GM19099 (cell line): ENCODE results near the gene MAP1LC3C.

Source experiments
- POLR2A ChIP-seq: IDR thresholded peaks from 3 replicates; pipeline ENCODE4 v1.6.1; 2011; ENCODE audit warnings: low read depth; ENCODE audit not compliant: insufficient read length; ENCODE audit errors: extremely low read depth

MAP1LC3C gene

DNA sequence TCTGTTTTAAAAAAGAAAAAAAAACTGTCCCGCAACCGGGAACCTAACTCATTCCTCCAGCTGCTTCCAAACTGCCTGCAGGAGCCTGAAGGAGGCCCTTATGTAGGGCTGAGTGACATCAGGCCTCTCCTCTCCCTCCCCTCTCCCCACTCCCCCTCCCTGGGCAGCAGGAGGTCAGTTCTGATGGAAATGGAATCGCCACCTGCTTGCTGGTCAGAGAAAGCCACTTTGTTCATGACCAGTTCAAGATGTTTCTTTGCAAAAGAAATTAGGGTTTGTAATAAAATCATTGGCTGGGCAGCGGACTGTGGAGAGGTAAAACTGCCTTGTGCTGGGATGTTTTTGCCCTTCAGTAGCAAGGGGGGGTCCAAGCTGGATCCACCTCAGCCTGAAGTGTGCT is at the start of gene MAP1LC3C:
MAP1LC3C (minus strand) TSS at position 73 of the 400 bp plus-strand sequence. CDS start 90 bp downstream, outside the sequence.
- no peak for TF ChIP-seq POLR2A

DNA sequence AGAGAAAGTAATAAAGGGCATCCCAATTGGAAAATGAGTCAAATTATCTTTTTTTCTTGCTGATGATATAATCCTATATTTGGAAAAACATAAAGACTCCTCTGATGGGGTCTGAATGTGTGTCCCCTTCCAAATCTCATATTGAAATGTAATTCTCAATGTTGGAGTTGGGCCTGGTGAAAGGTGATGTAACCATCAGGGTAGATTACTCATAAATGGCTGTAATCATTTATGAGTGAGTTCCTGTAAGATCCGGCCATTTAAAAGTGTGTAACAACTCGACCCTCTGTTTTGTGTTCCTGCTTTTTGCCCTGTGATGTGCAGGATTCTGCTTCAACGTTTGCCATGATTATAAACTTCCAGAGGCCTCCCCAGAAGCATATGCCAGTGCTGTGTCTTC is 44.3 kb upstream of the MAP1LC3C start:
- no peak for TF ChIP-seq POLR2A

DNA sequence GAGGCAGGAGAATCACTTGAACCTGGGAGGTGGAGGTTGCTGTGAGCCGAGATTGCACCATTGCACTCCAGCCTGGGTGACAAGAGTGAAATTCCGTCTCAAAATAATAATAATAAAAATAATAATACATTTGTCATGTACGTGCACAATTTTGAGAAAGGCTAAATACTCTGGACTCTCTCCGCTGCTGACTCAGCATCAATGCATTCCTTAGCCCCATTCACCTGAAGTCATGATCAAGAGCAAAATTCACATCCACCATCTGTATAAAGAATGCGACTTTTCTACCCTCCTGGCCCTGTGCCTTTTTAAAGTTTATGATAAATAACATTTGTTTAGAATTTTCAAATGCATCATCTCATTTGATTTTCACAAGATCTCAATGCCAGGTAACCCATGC is 35.5 kb upstream of the MAP1LC3C start:
- no peak for TF ChIP-seq POLR2A

DNA sequence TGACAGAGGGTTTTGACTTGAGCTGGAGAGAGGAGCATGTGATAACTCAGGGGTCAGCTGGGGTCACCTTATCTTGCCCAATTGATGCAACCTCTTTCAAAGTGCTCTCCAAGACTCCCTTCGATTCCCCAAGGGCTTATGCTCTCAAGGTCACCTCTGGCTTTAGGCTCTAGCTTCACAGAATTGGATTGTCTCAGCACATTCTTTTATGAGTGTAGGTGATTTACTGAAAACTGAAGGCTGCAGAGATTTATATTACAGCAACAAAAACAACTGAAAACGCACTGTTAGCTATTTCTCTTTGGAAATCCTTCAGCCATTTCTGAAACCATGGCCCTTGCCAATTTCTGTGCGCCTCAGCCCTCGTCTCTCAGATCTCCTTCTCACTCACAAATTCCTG is 34.5 kb upstream of the MAP1LC3C start:
- no peak for TF ChIP-seq POLR2A

DNA sequence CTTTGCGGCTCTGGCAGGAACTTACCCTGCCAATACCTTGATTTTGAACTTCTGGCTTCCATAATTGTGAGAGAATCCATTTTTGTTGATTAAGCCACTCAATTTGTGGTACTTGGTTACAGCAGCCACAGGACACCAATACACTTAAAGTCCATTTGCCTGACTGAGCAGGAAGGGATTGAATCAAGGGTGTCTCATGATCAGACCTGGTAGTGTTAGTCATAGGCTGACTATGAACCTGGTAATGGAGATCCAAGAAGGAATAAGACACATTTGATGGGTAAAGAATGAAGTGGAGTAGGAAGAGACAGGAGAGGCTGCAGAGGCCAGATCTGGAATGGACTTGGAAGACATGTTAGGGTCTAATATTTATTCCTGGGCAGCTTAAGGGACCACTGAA is 31.2 kb upstream of the MAP1LC3C start:
- TF ChIP-seq POLR2A: no peak

DNA sequence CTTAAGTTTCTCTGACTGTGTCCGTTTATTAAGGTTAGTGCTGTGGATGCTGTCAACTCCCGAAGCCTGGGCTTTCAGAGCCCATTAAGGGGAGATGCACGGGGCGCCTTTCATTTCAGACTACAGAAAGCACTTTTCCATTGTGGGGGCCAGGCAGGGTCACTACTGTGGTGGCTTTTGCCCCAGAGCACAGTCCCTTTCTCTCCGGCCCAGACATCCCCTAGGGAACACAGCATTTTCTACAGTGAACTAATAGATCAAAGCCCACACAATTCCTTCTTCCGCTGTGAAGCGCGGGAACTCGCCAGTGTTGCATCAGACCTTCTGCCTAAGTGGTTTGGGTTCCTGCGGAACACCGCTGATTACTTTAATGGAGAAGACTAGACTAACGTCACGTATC is 26.8 kb upstream of the MAP1LC3C start:
- no peak for TF ChIP-seq POLR2A

DNA sequence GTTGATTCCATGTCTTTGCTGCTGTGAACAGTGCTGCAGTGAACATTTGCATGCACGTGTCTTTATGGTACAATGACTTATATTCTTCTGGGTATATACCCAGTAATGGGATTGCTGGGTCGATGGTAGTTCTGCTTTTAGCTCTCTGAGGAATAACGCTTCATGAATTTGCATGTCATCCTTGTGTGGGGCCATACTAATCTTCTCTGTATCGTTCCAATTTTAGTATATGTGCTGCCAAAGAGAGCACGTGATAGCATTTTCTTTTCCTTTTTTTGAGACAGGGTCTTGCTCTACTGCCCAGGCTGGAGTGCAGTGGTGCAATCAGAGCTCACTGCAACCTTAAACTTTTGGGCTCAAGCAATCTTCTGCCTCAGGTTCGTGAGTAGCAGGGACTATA is 24.9 kb upstream of the MAP1LC3C start:
- no peak for TF ChIP-seq POLR2A

DNA sequence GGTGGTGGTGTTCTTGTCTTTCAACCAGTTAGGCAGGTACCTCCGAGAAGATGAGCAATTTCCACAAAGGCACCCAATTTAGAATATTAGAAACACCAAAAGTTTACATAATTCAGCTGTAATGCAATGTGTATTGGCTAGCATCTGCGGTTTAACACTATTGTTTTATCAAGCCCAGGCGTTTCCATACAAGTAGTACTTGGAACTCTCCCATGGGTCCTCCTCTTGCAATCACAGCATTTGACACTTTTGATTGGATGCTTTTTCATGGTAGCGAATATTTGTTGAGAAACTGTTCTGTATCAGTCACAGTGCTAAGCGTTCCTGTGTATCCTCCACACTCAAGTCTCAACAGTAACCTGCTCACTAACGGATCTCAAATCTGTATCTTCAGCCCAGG is 20.1 kb upstream of the MAP1LC3C start:
- no peak for TF ChIP-seq POLR2A

DNA sequence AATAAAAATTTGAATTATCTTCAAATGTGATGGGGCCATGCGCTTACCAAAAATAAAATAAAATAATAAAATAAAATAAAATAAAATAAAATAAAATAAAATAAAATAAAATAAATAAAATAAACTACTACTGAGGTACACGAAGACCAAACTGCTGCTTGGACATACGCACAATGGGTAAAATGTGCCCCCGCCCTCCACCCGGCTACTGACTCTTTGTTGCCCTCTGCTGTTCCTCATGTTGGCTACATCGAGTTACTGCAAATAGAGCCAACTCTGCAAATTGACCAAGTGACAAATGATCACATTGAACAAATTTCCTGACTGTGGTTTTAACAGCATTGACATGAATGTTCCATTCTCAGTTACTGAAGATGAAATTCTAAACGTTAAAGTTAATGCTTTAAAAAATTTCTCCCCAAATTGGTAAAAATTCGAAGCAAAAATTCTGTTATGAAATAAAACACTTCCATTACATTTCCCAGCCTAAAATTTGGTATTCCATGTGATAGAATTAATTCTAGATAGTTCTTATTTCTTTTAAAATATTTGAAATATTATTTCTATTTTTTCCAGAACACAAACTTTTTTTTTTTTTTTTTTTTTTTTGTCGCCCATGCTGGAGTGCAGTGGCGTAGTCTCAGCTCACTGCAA is 18.8 kb upstream of the MAP1LC3C start:
- TF ChIP-seq POLR2A: no peak

DNA sequence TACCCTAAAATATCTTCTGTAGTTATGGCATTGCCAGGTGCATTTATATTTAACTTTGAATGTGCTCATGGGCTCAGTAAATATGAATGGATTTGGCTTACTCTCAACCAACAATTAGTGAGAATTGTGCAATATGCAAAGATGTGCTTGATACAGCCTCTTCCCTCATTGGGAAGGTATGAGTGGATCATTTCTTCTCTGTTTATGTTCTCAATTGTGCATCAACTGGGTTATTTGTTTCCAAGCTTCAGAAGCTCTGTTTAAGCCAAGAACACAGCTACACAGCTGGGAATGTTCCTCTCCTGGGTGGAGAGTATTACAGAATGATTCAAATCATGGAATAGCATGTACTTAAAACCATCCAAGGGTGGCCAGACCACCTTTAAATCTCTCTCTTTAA is 17.6 kb upstream of the MAP1LC3C start:
- TF ChIP-seq POLR2A: no peak

DNA sequence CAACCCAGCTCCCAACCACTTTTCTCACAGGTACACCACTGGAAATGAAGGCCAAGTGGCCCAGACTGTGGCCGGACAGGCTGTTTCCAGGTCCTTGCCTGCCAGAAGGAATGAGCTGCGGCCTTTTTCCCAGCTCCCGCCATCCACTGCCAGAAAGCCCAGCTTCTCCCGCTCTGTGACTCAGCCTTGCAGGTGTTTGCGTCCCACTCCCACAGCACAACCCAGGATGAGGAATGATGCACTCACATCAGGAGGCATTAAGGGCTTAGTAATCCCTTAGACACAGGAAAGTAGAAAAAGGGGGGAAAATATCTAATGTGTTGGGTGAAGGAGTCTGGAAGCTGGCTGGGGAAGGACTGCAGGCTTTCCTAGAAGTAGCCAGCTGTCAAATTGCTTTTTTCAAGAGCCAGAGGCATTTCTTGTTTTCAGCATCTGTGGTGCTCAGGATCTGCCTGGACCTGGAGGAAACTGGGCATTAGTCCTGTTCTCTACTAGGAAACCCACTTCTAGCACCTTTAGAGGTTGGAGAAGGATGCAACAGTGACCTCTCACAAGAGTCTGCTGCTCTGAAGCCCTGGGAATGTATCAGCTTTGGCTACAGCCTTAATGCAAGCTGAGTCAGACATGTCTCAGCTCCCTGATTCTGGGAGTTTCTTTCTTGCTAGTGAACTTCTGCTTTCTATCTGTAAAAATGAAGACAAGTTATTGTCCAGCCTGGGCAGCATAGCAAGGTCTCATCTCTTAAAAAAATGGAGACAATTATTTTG is 13.2 kb upstream of the MAP1LC3C start:
- no peak for TF ChIP-seq POLR2A

DNA sequence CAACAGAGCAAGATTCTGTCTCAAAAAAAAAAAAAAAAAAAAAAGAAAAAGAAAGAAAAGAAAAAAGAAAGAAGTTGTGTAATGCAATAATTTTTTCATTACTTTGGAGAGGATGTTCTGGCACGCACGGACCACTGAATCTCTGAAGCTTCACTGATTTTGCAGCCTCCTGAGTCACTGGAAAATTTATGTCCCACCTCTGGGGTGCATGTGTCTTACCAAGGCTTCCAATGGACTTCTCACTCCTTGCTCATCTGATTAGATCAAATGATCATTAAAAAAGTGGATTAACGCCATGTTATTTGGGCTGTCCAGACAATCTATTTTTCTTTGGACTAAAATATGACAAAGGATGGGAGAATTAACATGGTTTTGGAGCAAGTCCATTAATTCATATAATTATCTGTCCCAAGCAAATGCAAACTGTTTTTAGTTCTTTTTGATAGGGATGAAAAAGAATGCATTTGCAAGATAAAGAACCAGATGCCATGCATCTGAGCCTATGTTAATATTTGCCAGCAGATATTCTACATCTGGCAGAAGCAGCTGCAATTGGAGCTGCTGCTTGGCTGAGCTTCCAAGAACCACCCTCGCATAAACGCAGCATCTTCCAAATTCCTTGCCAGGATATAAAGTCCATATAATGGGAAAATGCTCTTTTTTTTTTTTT is 10.1 kb upstream of the MAP1LC3C start:
- no peak for TF ChIP-seq POLR2A

DNA sequence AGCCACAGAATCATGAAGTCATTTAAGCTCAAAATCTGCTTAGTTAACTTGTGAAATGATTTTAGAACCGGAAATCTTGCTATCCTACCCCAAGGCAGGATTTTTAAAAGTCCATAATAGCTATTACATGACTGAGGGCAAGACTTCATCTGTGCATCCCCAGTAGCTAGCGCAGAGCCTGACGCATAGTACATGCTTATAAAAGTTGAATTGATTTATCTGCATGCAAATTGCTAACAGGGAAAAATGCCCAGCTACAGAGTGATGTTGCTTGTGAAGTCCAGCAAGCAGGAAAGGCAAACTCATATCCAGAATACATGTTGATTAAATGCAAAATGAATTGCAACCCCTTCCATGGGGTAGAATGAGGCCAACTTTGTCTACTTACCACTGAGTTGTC is 8.1 kb upstream of the MAP1LC3C start:
- TF ChIP-seq POLR2A: no peak

DNA sequence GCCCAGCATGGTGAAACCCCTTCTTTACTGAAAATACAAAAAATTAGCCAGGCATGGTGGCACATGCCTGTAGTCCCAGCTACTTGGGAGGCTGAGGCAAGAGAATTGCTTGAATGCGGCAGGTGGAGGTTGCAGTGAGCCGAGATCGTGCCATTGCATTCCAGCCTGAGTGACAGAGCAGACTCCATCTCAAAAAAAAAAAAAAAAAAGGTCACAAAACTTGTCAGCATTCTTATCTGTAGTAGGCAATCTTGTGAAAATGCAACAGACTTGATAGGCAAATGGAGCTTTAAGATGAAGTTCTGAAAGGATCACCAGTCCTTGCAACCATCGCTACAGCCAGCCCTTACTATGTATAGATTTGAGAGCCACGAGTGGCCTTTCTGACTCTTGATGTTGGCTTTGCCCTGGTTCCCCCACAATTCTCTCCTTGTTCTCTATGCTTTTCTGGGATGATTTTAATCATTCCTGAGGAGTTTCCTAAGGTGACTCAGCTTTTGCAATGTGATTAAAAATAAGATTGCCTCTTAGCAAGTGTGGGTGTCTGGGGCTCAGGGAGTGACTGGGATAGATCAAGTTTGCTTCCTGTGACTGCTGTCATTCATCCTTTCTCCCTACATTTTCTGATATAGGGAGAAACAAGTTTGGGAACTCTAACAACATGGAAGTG is 7.1 kb upstream of the MAP1LC3C start:
- no peak for TF ChIP-seq POLR2A

DNA sequence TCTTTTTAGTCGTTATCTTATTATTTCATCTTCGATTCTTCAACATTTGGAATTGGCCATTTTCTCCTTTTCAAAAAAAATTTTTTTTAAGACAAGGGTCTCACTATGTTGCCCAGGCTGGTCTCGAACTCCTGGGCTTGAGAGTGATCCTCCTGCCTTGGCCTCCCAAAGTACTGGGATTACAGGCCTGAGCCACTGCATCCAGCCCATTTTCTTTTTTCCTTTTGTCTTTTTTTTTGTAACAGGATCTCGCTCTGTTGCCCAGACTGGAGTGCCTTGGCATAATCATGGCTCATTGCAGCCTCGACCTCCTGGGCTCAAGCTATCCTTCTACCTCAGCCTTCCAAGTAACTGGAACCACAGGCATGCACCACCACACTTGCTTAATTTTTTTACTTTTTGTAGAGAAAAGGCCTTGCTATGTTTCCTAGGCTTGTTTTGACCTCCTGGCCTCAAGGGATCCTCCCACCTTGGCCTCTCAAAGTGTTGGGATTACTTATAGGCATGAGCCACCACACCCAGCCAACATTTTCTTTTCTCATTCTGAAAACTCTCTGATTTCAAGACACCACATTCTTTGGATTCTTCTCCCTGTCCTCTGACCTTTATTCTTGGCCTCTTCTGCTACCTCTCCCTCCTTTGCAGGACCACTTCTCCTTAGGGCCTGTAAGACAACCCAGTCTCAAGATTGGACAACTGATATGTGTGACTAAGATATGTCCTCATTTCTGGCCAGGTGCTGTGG is 6.0 kb upstream of the MAP1LC3C start:
- no peak for TF ChIP-seq POLR2A

DNA sequence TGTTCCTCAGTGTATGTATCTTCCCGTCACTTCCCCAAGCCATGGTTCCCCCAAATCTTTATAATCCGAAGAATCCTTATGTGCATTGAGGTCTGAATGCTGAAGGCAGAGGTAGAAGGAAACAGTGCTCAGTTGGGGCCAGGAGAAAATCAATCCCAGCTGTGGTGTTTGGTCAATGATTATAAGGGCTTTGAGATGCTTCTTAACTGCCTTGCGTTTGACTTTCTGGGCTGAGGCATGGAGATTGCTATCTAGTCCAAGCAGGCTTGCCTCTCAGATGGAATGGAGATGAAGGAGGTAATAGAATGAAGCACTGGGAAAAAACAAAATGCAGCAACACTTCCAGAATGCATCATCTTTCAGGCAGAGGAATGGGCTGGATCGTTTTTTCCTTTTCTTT is 3.6 kb upstream of the MAP1LC3C start:
- TF ChIP-seq POLR2A: no peak

DNA sequence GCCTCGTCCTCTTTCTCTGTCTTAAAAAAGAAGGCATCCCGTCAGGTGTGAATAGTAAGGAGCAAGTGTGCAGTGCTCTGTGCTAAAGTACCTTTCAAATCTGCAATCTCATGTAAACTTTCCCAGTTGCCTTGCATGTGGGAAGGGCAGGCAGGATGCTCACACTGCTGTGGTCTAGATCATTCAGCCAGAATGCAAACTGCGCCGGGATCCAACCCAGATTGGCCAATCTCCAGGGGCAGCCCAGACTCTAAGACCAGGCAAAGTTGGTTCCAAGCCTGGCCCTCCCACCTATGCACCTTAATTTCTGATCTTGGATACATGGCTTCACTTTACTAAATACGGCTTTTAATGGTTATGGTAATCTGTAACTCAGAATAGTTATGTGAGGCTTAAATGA is 3.2 kb upstream of the MAP1LC3C start:
- no peak for TF ChIP-seq POLR2A
